Activated naive CD8-positive, alpha-beta T cell (primary cell): ENCODE measurements around the gene CDH4.

ENCODE experiments used
- H3K27ac Mint-ChIP-seq: one replicate; pipeline ENCODE4 v1.8.0; 2021; ENCODE audit warnings: mixed read lengths
- H3K27me3 Mint-ChIP-seq: one replicate; pipeline ENCODE4 v1.8.0; 2021; ENCODE audit warnings: mixed read lengths
- H3K36me3 Mint-ChIP-seq: one replicate; pipeline ENCODE4 v1.8.0; 2021; ENCODE audit warnings: mixed read lengths
- H3K4me1 Mint-ChIP-seq: one replicate; pipeline ENCODE4 v1.8.0; 2021; ENCODE audit warnings: low read depth, mixed read lengths
- H3K4me3 Mint-ChIP-seq: one replicate; pipeline ENCODE4 v1.8.0; 2021; ENCODE audit warnings: mild to moderate bottlenecking, mixed read lengths
- H3K9me3 Mint-ChIP-seq: one replicate; pipeline ENCODE4 v1.8.0; 2021; ENCODE audit warnings: low read depth, mixed read lengths

The CDH4 gene

GRCh38 chr20:61812121-61812844, 560.2 kb downstream of the CDH4 start:
- no peak overlapping the region for H3K4me3 Mint-ChIP-seq
- no peaks in the 10 kb centered on the region for H3K36me3 Mint-ChIP-seq
- no peaks in the 10 kb centered on the region for H3K9me3 Mint-ChIP-seq
- no peaks in the 10 kb centered on the region for H3K27me3 Mint-ChIP-seq
- no peak overlapping the region for H3K27ac Mint-ChIP-seq
- no peaks in the 10 kb centered on the region for H3K4me1 Mint-ChIP-seq

GRCh38 chr20:61812845-61813485, 560.9 kb downstream of the CDH4 start:
- H3K4me1 Mint-ChIP-seq = no peaks in the 10 kb centered on the region
- no peaks in the 10 kb centered on the region for H3K9me3 Mint-ChIP-seq
- H3K4me3 Mint-ChIP-seq = no peak overlapping the region
- no peaks in the 10 kb centered on the region for H3K27me3 Mint-ChIP-seq
- H3K27ac Mint-ChIP-seq = no peak overlapping the region
- no peaks in the 10 kb centered on the region for H3K36me3 Mint-ChIP-seq

GRCh38 chr20:61813791-61814190, 561.7 kb downstream of the CDH4 start:
- H3K4me3 Mint-ChIP-seq = no peak overlapping the region
- H3K27me3 Mint-ChIP-seq = no peaks in the 10 kb centered on the region
- H3K9me3 Mint-ChIP-seq = no peaks in the 10 kb centered on the region
- no peaks in the 10 kb centered on the region for H3K4me1 Mint-ChIP-seq
- H3K27ac Mint-ChIP-seq = no peak overlapping the region
- H3K36me3 Mint-ChIP-seq = no peaks in the 10 kb centered on the region

GRCh38 chr20:61814244-61814643, 562.2 kb downstream of the CDH4 start:
- Mint-ChIP-seq H3K4me3 (no peak overlapping the region), H3K4me1 (no peaks in the 10 kb centered on the region), H3K36me3 (no peaks in the 10 kb centered on the region), H3K27me3 (no peaks in the 10 kb centered on the region), H3K27ac (no peak overlapping the region), H3K9me3 (no peaks in the 10 kb centered on the region)

- Mint-ChIP-seq H3K4me1 (no peaks in the 10 kb centered on the region), H3K36me3 (no peaks in the 10 kb centered on the region), H3K27ac (no peak overlapping the region), H3K9me3 (no peaks in the 10 kb centered on the region), H3K27me3 (peaks cover 1% of the 10 kb centered on the region), H3K4me3 (no peak overlapping the region)
Observed at GRCh38 chr20:61814726-61815125, 562.7 kb downstream of the CDH4 start.

GRCh38 chr20:61815176-61815575, 563.1 kb downstream of the CDH4 start:
- no peaks in the 10 kb centered on the region for H3K4me1 Mint-ChIP-seq
- H3K36me3 Mint-ChIP-seq = no peaks in the 10 kb centered on the region
- H3K27ac Mint-ChIP-seq = no peak overlapping the region
- H3K27me3 Mint-ChIP-seq = peaks cover 1% of the 10 kb centered on the region
- H3K9me3 Mint-ChIP-seq = no peaks in the 10 kb centered on the region
- H3K4me3 Mint-ChIP-seq = no peak overlapping the region

GRCh38 chr20:61815678-61816077, 563.6 kb downstream of the CDH4 start:
- Mint-ChIP-seq H3K9me3 (no peaks in the 10 kb centered on the region), H3K27ac (no peak overlapping the region), H3K27me3 (peaks cover 1% of the 10 kb centered on the region), H3K4me1 (no peaks in the 10 kb centered on the region), H3K4me3 (no peak overlapping the region), H3K36me3 (no peaks in the 10 kb centered on the region)

- no peak overlapping the region for H3K4me3 Mint-ChIP-seq
- no peak overlapping the region for H3K27ac Mint-ChIP-seq
- no peaks in the 10 kb centered on the region for H3K36me3 Mint-ChIP-seq
- H3K9me3 Mint-ChIP-seq = no peaks in the 10 kb centered on the region
- H3K4me1 Mint-ChIP-seq = no peaks in the 10 kb centered on the region
- peaks cover 1% of the 10 kb centered on the region for H3K27me3 Mint-ChIP-seq
Observed at GRCh38 chr20:61816606-61817460, 564.8 kb downstream of the CDH4 start.

- Mint-ChIP-seq H3K9me3 (no peaks in the 10 kb centered on the region), H3K36me3 (no peaks in the 10 kb centered on the region), H3K27me3 (peaks cover 1% of the 10 kb centered on the region)
Observed at GRCh38 chr20:61817575-61817974, 565.5 kb downstream of the CDH4 start.

GRCh38 chr20:61818746-61819573, 566.9 kb downstream of the CDH4 start:
- H3K9me3 Mint-ChIP-seq = peaks cover 5% of the 10 kb centered on the region
- no peak overlapping the region for H3K4me3 Mint-ChIP-seq

More at GRCh38 chr20:61817575-61817974, 565.5 kb downstream of the CDH4 start:
- Mint-ChIP-seq H3K27ac (no peak overlapping the region), H3K4me1 (no peaks in the 10 kb centered on the region), H3K4me3 (no peak overlapping the region)

GRCh38 chr20:61819574-61819846, 567.4 kb downstream of the CDH4 start:
- H3K4me1 Mint-ChIP-seq = no peaks in the 10 kb centered on the region
- H3K27me3 Mint-ChIP-seq = peaks cover 1% of the 10 kb centered on the region
- no peaks in the 10 kb centered on the region for H3K36me3 Mint-ChIP-seq
- no peak overlapping the region for H3K27ac Mint-ChIP-seq
- H3K9me3 Mint-ChIP-seq = peaks cover 5% of the 10 kb centered on the region
- no peak overlapping the region for H3K4me3 Mint-ChIP-seq

More at GRCh38 chr20:61818746-61819573, 566.9 kb downstream of the CDH4 start:
- H3K27me3 Mint-ChIP-seq = peaks cover 1% of the 10 kb centered on the region
- no peaks in the 10 kb centered on the region for H3K4me1 Mint-ChIP-seq
- H3K27ac Mint-ChIP-seq = no peak overlapping the region
- no peaks in the 10 kb centered on the region for H3K36me3 Mint-ChIP-seq

- H3K27ac Mint-ChIP-seq = no peak overlapping the region
- no peaks in the 10 kb centered on the region for H3K36me3 Mint-ChIP-seq
- peaks cover 1% of the 10 kb centered on the region for H3K27me3 Mint-ChIP-seq
- no peak overlapping the region for H3K4me3 Mint-ChIP-seq
- peaks cover 5% of the 10 kb centered on the region for H3K9me3 Mint-ChIP-seq
- H3K4me1 Mint-ChIP-seq = no peaks in the 10 kb centered on the region
Observed at GRCh38 chr20:61819921-61820825, 568.1 kb downstream of the CDH4 start.

GRCh38 chr20:61821735-61822134, 569.7 kb downstream of the CDH4 start:
- Mint-ChIP-seq H3K4me3 (no peak overlapping the region), H3K9me3 (peaks cover 5% of the 10 kb centered on the region), H3K27ac (no peak overlapping the region), H3K4me1 (no peaks in the 10 kb centered on the region), H3K27me3 (peaks cover 1% of the 10 kb centered on the region), H3K36me3 (no peaks in the 10 kb centered on the region)

- Mint-ChIP-seq H3K27me3 (peaks cover 1% of the 10 kb centered on the region), H3K4me1 (no peaks in the 10 kb centered on the region), H3K27ac (no peak overlapping the region), H3K4me3 (no peak overlapping the region), H3K36me3 (no peaks in the 10 kb centered on the region), H3K9me3 (peaks cover 5% of the 10 kb centered on the region)
Observed at GRCh38 chr20:61822396-61822795, 570.3 kb downstream of the CDH4 start.
